Tibial nerve (tissue), 4 donors: ENCODE data around the gene PRUNE2.

Source experiments
- EP300 ChIP-seq, 2 donors: sonication (generic); formaldehyde crosslinking; IDR thresholded peaks; one replicate each; pipeline ENCODE4 v1.6.1; 2017; ENCODE audit warnings: antibody characterized with exemption in 2 of 2, mild to moderate bottlenecking in 1 of 2
- POLR2A ChIP-seq, 2 donors: fragments of 450-650 bp; IDR thresholded peaks; one replicate each; pipeline ENCODE4 v1.6.1; 2017; ENCODE audit warnings: antibody characterized with exemption in 2 of 2, mild to moderate bottlenecking in 2 of 2, moderate library complexity in 2 of 2
- TF ChIP-seq, protein P1 (sequence below), 5 experiments: fragments of 200-600 bp in 3 of 5; fragments of 450-650 bp in 2 of 5; sonication (generic) in 3 of 5; IDR thresholded peaks; one replicate each; pipeline ENCODE4 v1.5.1; 2016 to 2019; ENCODE audit warnings: antibody characterized with exemption in 5 of 5, mild to moderate bottlenecking in 3 of 5, moderate library complexity in 2 of 5

DNA sequence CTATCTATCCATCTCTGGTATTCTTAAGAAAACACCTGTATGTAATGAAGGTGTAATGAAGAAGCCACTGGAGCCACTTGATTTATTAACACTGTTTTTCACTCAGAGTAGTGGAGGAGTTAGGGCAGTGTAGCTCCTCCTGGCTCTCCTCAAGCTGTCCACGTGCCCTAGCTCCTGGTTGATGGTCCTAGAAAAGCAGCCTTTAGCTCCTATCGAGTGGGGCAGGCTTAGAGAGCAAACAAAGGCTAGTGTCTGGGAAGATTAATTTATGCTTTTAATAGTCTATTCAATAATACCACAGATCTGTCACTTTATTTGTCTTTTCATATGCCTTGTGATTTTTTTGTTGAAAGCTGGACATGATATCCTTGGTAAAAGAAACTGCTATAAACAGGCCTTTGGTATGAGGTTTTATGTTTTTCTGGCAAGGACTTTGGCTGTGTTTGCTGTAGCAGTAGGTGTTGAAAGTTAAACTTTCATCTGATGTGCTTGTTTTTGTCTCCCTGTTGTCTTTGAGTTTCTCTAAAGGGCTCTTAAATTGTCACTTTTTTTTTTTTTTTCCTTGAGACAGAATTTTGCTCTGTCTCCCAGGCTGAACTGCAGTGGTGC lies 305.8 kb downstream of the PRUNE2 start:
- TF ChIP-seq, protein P1, sequence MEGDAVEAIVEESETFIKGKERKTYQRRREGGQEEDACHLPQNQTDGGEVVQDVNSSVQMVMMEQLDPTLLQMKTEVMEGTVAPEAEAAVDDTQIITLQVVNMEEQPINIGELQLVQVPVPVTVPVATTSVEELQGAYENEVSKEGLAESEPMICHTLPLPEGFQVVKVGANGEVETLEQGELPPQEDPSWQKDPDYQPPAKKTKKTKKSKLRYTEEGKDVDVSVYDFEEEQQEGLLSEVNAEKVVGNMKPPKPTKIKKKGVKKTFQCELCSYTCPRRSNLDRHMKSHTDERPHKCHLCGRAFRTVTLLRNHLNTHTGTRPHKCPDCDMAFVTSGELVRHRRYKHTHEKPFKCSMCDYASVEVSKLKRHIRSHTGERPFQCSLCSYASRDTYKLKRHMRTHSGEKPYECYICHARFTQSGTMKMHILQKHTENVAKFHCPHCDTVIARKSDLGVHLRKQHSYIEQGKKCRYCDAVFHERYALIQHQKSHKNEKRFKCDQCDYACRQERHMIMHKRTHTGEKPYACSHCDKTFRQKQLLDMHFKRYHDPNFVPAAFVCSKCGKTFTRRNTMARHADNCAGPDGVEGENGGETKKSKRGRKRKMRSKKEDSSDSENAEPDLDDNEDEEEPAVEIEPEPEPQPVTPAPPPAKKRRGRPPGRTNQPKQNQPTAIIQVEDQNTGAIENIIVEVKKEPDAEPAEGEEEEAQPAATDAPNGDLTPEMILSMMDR (IDR thresholded peaks at IDR 0.05) = no peak
- no peak for TF ChIP-seq POLR2A (IDR thresholded peaks at IDR 0.05)
- no peak for TF ChIP-seq EP300 (IDR thresholded peaks at IDR 0.05)
